Measurements from ENCODE around the gene TMEM52.

GRCh38 chr1:1954015-1954414, 34.9 kb upstream of the TMEM52 start:
- TF ChIP-seq POLR2AphosphoS5 (IDR thresholded peaks at IDR 0.05) (no peak), CTCF (IDR thresholded peaks at IDR 0.05) (no peak), POLR2A (IDR thresholded peaks at IDR 0.05) (no peak)
